Lower leg skin (tissue), 3 donors: ENCODE data around the gene ALPL.

Experiments
- CTCF ChIP-seq, 3 donors: fragments of 450-650 bp; IDR thresholded peaks; one replicate each; pipeline ENCODE4 v1.5.1; 2016; ENCODE audit warnings: antibody characterized with exemption in 3 of 3, mild to moderate bottlenecking in 3 of 3, moderate library complexity in 2 of 3
- POLR2A ChIP-seq, 2 donors: fragments of 450-650 bp; IDR thresholded peaks; one replicate each; pipeline ENCODE4 v1.6.1; 2016 to 2017; ENCODE audit warnings: antibody characterized with exemption in 2 of 2, mild to moderate bottlenecking in 1 of 2, moderate library complexity in 1 of 2

GRCh38 chr1:21506804-21507203, 2.4 kb upstream of the ALPL start:
- TF ChIP-seq POLR2A (IDR thresholded peaks at IDR 0.05) = no peak
- TF ChIP-seq CTCF (IDR thresholded peaks at IDR 0.05) = no peak
